GM18873 (cell line): Measurements from ENCODE around the gene ATAD5.
"Not testable (repeated sequence)": the region's sequence is repeated elsewhere in the genome, so short reads cannot be mapped to it uniquely, and the experiment has no call there.

Experiments used
- ATAC-seq: cut with Tn5 transposase; IDR thresholded peaks from one replicate; pipeline ENCODE4 v1.9.1; 2021; ENCODE audit warnings: mild to moderate bottlenecking, moderate library complexity, moderate number of reproducible peaks; ENCODE audit not compliant: unreplicated experiment, low FRiP score

The ATAD5 gene

GRCh38 chr17:30908717-30909420 lies 77.1 kb downstream of the ATAD5 start:
- ATAC-seq: no peak

DNA sequence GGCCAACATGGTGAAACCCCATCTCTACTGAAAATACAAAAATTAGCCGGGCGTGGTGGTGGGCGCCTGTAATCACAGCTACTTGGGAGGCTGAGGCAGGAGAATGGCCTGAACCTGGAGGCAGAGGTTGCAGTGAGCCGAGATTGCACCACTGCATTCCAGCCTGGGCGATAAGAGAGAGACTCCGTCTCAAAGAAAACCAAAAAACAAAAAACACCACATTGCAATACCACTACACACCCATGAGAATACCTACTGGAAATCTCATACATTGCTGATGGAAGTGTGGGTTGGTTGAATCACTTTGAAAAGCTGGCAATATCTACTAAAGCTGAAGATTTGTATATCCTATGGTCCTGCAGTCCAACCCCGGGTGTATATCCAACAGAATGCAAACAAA lies 78.4 kb downstream of the ATAD5 start:
- not testable (repeated sequence) for ATAC-seq

GRCh38 chr17:30913955-30914354 lies 82.2 kb downstream of the ATAD5 start:
- no peak for ATAC-seq

- no peak for ATAC-seq
Measured at GRCh38 chr17:30915833-30916611, 84.3 kb downstream of the ATAD5 start.

GRCh38 chr17:30917050-30917449 lies 85.3 kb downstream of the ATAD5 start:
- no peak for ATAC-seq

- no peak for ATAC-seq
Measured at GRCh38 chr17:30920282-30920681, 88.5 kb downstream of the ATAD5 start.

DNA sequence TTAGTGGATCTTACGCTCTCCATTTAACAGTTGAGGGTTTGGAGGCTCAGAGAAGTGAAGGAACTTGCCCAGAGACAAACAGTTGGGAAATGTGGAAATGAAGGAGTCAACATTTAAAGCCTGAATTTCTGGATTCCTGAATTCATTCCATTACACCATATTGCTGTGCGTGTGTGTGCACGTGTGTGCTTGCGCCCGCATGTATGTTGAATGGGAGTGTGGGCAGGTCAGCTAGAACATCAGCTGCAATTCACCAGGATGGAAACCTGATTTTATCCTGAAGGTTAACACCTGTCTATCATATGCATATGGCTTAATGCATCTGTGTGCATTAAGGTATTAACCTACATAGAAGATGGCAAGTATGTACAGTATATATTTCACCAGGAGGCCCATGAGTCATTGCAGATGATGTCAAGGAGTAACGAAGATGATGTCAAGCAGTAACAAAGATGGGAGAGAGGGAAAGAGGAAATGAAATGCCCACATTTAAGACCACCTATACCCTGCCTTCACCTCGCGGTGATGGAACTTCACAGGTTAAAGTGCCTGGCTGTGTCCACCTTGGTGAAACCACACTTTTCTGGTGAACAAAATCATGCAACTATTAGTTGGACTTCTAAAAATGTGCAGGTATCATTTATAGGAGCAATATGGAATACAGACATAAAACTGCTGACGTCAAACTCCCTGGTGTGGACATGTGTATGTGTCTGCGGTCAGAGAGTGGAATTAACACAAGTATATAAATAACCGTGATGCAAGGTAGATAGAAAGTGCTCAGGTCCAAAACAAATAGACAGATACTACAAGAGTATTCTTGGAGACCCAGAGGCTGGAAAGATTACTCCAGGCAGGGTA lies 89.1 kb downstream of the ATAD5 start:
- no peak for ATAC-seq

DNA sequence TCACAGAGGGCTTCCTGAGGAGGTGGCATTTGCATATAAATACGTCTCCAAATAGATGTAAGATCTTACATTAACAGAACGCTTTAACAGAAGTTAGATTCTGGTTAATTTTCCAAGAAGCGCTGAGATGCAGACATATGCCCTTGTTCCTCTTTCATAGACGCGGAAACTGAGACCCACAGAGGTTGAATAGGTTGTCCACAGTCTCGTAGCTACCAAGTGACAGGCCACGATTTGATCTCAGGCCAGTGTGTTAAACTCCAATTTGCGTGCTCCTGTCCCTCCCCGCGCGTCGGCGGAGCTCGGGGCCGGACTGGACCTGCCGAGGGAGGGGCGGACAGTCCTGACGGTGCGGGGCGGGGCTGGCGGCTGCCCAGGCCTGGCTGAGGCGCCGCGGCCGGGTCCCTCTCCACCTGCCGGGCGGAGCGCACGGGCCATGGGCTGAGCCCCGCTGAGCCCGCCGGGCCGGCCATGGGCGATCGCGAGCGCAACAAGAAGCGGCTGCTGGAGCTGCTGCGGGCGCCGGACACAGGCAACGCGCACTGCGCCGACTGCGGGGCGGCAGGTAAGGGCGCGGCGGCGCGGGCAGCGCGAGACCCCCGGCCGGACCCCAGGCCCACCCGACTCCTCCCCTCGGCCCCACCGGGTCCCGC lies 89.9 kb downstream of the ATAD5 start, which contains the start of gene ADAP2:
TSS of gene ADAP2 (plus strand) at position 402 of the 653 bp plus-strand sequence. CDS start at position 472, 70 bp downstream.
- ATAC-seq: no peak

DNA sequence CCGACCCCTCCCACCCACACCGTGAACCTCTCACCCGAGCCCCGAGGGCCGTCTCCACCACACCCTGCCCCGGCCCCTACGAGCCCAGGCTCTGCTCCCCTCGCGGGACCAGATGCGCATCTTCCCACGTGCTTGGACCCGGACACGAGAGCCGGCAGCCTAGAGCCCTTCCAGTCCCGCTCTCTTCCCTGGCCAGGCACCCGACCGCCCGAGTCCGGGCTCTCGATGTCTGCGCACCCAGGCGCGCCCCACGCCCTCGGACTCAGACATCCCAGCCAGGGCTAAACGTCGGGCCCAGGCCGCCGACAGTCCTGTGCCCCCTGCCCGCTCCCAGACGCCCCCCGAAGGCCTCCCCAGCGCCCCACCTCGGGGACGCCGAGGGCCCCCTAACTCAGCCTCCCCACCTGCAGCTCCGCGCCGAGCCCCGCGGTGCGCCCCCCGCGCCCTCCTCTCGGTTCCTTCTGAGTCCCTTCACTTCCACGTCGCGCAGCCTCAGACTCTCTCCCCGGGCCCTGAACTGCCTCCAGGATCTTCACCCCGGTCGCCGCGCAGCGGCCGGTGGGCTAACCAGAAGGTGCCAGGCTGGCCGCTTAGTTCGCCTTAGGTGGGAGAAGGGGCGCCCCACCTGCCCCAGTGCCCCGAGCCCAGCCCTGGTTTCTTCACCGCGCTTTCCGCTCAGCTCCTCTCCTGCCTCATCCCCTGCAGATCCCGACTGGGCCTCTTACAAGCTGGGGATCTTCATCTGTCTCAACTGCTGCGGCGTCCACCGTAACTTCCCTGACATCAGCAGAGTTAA lies 90.7 kb downstream of the ATAD5 start:
- no peak for ATAC-seq

- no peak for ATAC-seq
Measured at GRCh38 chr17:30924341-30924740, 92.6 kb downstream of the ATAD5 start.

DNA sequence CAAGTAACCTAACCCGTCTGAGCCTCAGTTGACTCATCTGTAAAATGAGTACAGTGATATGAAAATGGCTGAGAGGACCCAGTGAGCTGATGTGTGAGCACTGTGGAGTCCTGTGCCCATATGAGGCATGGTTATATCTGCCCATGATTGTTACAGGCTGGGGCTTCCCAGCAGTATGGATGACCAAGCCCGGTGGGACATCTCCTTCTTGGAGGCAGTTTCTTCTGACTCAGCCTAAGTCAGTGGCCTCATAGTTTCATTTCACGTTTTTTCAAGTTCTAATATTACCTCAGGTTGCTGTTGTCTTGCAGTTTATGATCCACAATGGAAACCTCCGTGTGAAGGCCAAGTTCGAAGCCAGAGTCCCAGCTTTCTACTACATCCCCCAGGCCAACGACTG lies 94.8 kb downstream of the ATAD5 start:
- ATAC-seq: no peak

DNA sequence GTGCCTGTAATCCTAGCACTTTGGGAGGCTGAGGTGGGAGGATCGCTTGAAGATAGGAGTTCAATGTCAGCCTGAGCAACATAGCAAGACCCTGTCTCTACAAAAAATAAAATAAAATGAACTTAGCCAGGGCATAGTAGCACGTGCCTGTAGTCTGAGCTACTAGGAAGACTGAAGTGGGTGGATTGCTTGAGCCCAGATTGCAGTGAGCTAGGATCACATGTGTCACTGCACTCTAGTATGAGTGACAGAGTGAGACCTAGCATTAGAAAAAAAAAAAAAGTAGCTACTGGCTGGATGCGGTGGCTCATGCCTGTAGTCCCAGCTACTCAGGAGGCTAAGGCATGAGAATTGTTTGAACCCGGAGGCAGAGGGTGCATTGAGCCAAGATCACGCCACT lies 96.0 kb downstream of the ATAD5 start:
- ATAC-seq: no peak

DNA sequence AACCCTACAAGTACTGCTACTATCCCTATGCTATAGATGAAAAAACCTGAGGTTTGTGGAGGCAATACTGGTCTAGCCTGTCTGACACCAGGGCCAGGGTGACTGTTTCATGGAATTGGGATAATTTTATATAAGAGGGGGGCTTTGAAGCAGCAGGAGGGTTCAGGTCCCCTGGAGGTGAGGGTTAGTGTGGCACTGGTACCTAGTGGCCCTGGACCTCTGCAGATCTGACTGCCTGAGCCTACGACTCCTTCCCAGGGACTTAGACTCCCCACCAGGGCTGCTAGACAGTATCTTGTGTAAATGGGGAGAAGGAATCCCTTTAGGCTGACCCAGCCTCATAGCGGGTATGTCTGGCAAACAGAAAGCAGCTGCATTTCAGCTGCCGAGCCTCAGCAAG lies 96.8 kb downstream of the ATAD5 start:
- ATAC-seq: no peak

- no peak for ATAC-seq
Measured at GRCh38 chr17:30929081-30929633, 97.4 kb downstream of the ATAD5 start.

GRCh38 chr17:30929861-30930260 lies 98.1 kb downstream of the ATAD5 start:
- ATAC-seq: not testable (repeated sequence)

GRCh38 chr17:30930495-30930894 lies 98.7 kb downstream of the ATAD5 start:
- no peak for ATAC-seq

GRCh38 chr17:30931582-30931981 lies 99.8 kb downstream of the ATAD5 start:
- ATAC-seq: not testable (repeated sequence)

GRCh38 chr17:30933966-30934365 lies 102.2 kb downstream of the ATAD5 start:
- ATAC-seq: no peak

DNA sequence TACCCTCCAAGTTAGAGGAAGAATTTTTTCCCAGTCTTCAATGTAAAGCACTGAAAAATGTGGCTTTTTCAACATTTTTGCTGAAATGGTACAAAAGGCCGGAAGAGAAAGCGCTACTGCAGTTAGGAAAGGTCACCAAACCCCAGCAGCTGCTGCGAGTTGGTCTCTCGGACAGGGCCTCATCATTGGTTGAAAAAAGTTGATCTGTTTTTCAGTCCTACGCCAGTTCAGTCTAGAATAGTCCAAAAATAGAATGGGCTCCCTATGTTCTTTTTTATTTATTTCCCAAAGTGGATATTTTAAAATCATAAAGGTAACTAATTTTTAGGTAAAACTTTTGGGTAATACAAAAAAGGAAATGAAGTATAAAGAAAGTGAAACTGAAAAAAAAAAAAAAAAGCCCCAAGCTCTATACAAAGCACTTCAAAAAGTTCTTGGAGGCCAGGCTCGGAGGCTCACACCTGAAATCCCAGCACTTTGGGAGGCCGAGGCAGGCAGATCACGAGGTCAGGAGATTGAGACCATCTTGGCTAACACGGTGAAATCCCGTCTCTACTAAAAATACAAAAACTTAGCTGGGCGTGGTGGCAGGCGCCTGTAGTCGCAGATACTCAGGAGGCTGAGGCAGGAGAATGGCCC lies 107.4 kb downstream of the ATAD5 start:
- ATAC-seq: no peak
